UCSD-AML1 (cell line): ENCODE data around the gene TPST2.

Experiments
- DNase-seq: peaks from one replicate; lab custom pipeline; 2025; ENCODE audit not compliant: unreplicated experiment; lab: John Stamatoyannopoulos, UW

TPST2 gene

GRCh38 chr22:26610996-26611395 lies 21.1 kb upstream of the TPST2 start:
- no peak for DNase-seq

- peak; percentile 39 for DNase-seq
Observed at GRCh38 chr22:26610072-26610958, 20.4 kb upstream of the TPST2 start.

- no peak for DNase-seq
Observed at GRCh38 chr22:26609287-26609686, 19.4 kb upstream of the TPST2 start.

GRCh38 chr22:26608129-26608528 lies 18.2 kb upstream of the TPST2 start:
- DNase-seq, result no peak

GRCh38 chr22:26606611-26607010 lies 16.7 kb upstream of the TPST2 start:
- DNase-seq, result no peak

GRCh38 chr22:26604368-26604767 lies 14.4 kb upstream of the TPST2 start:
- no peak for DNase-seq

- DNase-seq, result no peak
Observed at GRCh38 chr22:26602127-26602526, 12.2 kb upstream of the TPST2 start.

- no peak for DNase-seq
Observed at GRCh38 chr22:26601726-26602125, 11.8 kb upstream of the TPST2 start.

- DNase-seq, result no peak
Observed at GRCh38 chr22:26599505-26599904, 9.6 kb upstream of the TPST2 start.

GRCh38 chr22:26597480-26597879 lies 7.5 kb upstream of the TPST2 start:
- no peak for DNase-seq

- DNase-seq, result no peak
Observed at GRCh38 chr22:26597026-26597425, 7.1 kb upstream of the TPST2 start.

- no peak for DNase-seq
Observed at GRCh38 chr22:26593763-26594162, 3.8 kb upstream of the TPST2 start.

- peak; percentile 37 for DNase-seq
Observed at GRCh38 chr22:26592421-26592891, 2.5 kb upstream of the TPST2 start.

- peak; percentile 47 for DNase-seq
Observed at GRCh38 chr22:26589367-26589844, 526 bp downstream of the TPST2 start.

- DNase-seq, result peak; percentile 47
Observed at GRCh38 chr22:26588729-26589366, 1.1 kb downstream of the TPST2 start.

- DNase-seq, result no peak
Observed at GRCh38 chr22:26587991-26588613, 1.8 kb downstream of the TPST2 start.

GRCh38 chr22:26586556-26587325 lies 3.2 kb downstream of the TPST2 start:
- peak; percentile 53 for DNase-seq

- DNase-seq, result no peak
Observed at GRCh38 chr22:26585104-26585790, 4.7 kb downstream of the TPST2 start.

- no peak for DNase-seq
Observed at GRCh38 chr22:26584010-26584409, 5.9 kb downstream of the TPST2 start.

- no peak for DNase-seq
Observed at GRCh38 chr22:26581633-26582168, 8.2 kb downstream of the TPST2 start.
